SK-N-SH treated with all-trans-retinoic acid at 6 μM for 48 hours (cell line): ENCODE measurements around the gene PDLIM7.

Source experiments
- ARNTL ChIP-seq: fragments of 450-650 bp; formaldehyde crosslinking; IDR thresholded peaks from 2 replicates; pipeline ENCODE4 v1.5.0; 2020; ENCODE audit warnings: low read depth, mild to moderate bottlenecking, moderate library complexity, borderline replicate concordance
- CSDC2 ChIP-seq: fragments of 250-450 bp; sonication (Bioruptor Pico); IDR thresholded peaks from 2 replicates; pipeline ENCODE4 v1.5.0; 2020; ENCODE audit warnings: mild to moderate bottlenecking, moderate library complexity
- OSR1 ChIP-seq: fragments of 250-450 bp; sonication (Bioruptor Pico); IDR thresholded peaks from 2 replicates; pipeline ENCODE4 v1.8.0; 2022; ENCODE audit warnings: moderate library complexity, mild to moderate bottlenecking, inconsistent platforms
- RARB ChIP-seq: fragments of 250-450 bp; sonication (Bioruptor Pico); IDR thresholded peaks from 2 replicates; pipeline ENCODE4 v1.8.0; 2021; ENCODE audit warnings: mild to moderate bottlenecking, moderate library complexity
- TOX ChIP-seq: fragments of 250-450 bp; sonication (Bioruptor Pico); IDR thresholded peaks from 2 replicates; pipeline ENCODE4 v1.8.0; 2021; ENCODE audit warnings: mild to moderate bottlenecking, moderate library complexity, borderline replicate concordance
- ZC3H10 ChIP-seq: fragments of 250-450 bp; sonication (Bioruptor Pico); IDR thresholded peaks from 2 replicates; pipeline ENCODE4 v1.5.1; 2021; ENCODE audit warnings: mild to moderate bottlenecking, moderate library complexity
- ZFP3 ChIP-seq: fragments of 250-450 bp; sonication (Bioruptor Pico); IDR thresholded peaks from 2 replicates; pipeline ENCODE4 v1.5.0; 2020; ENCODE audit warnings: mild to moderate bottlenecking, moderate library complexity
- ZNF70 ChIP-seq: fragments of 450-650 bp; formaldehyde crosslinking; IDR thresholded peaks from 2 replicates; pipeline ENCODE4 v1.5.0; 2020; ENCODE audit warnings: mild to moderate bottlenecking, moderate library complexity
- TF ChIP-seq, protein P1 (sequence below): fragments of 250-450 bp; sonication (Bioruptor Pico); IDR thresholded peaks from 2 replicates; pipeline ENCODE4 v1.8.0; 2020; ENCODE audit warnings: mild to moderate bottlenecking, moderate library complexity, borderline replicate concordance
- TF ChIP-seq, protein P2 (sequence below): fragments of 250-450 bp; sonication (Bioruptor Pico); IDR thresholded peaks from 2 replicates; pipeline ENCODE4 v1.5.1; 2020; ENCODE audit warnings: low read depth, mild to moderate bottlenecking, moderate library complexity
- TF ChIP-seq, protein P3 (sequence below): fragments of 250-450 bp; sonication (Bioruptor Pico); IDR thresholded peaks from 2 replicates; pipeline ENCODE4 v1.5.1; 2021; ENCODE audit warnings: mild to moderate bottlenecking, moderate library complexity
- TF ChIP-seq, protein P4 (sequence below): fragments of 250-450 bp; sonication (Bioruptor Pico); IDR thresholded peaks from 2 replicates; pipeline ENCODE4 v1.8.0; 2021; ENCODE audit warnings: low read depth, mild to moderate bottlenecking, moderate library complexity, borderline replicate concordance

DNA sequence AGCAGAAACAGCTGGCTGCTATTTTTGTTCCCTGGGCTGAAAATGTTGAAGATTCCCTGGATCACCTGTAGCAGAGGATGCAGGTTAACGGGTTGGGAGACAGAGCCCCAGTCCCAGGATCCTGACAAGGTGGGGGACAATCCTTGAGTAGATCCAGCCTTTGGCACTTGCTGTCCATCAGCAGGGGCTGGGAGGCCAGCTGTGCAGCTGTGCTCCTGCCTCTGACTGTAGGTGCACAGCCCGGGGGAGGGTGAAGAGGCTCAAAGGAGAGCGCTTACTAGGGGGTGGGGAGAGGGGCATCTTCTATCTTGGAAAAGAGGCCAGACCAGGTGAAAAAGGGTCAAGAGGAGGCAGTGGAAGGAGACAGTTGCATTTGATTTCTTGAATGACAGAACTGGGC lies 22.9 kb upstream of the PDLIM7 start:
- TF ChIP-seq TOX (no peak), ZC3H10 (CRISPR knock-in tag) (no peak), CSDC2 (CRISPR knock-in tag) (no peak), ARNTL (CRISPR knock-in tag) (no peak), ZNF70 (CRISPR knock-in tag) (no peak), OSR1 (CRISPR knock-in tag) (no peak), RARB (CRISPR knock-in tag) (no peak), ZFP3 (CRISPR knock-in tag) (no peak)
- TF ChIP-seq, protein P1, sequence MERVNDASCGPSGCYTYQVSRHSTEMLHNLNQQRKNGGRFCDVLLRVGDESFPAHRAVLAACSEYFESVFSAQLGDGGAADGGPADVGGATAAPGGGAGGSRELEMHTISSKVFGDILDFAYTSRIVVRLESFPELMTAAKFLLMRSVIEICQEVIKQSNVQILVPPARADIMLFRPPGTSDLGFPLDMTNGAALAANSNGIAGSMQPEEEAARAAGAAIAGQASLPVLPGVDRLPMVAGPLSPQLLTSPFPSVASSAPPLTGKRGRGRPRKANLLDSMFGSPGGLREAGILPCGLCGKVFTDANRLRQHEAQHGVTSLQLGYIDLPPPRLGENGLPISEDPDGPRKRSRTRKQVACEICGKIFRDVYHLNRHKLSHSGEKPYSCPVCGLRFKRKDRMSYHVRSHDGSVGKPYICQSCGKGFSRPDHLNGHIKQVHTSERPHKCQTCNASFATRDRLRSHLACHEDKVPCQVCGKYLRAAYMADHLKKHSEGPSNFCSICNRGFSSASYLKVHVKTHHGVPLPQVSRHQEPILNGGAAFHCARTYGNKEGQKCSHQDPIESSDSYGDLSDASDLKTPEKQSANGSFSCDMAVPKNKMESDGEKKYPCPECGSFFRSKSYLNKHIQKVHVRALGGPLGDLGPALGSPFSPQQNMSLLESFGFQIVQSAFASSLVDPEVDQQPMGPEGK (CRISPR knock-in tag), result no peak
- TF ChIP-seq, protein P2, sequence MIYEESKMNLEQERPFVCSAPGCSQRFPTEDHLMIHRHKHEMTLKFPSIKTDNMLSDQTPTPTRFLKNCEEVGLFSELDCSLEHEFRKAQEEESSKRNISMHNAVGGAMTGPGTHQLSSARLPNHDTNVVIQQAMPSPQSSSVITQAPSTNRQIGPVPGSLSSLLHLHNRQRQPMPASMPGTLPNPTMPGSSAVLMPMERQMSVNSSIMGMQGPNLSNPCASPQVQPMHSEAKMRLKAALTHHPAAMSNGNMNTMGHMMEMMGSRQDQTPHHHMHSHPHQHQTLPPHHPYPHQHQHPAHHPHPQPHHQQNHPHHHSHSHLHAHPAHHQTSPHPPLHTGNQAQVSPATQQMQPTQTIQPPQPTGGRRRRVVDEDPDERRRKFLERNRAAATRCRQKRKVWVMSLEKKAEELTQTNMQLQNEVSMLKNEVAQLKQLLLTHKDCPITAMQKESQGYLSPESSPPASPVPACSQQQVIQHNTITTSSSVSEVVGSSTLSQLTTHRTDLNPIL (CRISPR knock-in tag), result no peak
- TF ChIP-seq, protein P3, sequence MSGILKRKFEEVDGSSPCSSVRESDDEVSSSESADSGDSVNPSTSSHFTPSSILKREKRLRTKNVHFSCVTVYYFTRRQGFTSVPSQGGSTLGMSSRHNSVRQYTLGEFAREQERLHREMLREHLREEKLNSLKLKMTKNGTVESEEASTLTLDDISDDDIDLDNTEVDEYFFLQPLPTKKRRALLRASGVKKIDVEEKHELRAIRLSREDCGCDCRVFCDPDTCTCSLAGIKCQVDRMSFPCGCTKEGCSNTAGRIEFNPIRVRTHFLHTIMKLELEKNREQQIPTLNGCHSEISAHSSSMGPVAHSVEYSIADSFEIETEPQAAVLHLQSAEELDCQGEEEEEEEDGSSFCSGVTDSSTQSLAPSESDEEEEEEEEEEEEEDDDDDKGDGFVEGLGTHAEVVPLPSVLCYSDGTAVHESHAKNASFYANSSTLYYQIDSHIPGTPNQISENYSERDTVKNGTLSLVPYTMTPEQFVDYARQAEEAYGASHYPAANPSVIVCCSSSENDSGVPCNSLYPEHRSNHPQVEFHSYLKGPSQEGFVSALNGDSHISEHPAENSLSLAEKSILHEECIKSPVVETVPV (CRISPR knock-in tag), result no peak
- TF ChIP-seq, protein P4, sequence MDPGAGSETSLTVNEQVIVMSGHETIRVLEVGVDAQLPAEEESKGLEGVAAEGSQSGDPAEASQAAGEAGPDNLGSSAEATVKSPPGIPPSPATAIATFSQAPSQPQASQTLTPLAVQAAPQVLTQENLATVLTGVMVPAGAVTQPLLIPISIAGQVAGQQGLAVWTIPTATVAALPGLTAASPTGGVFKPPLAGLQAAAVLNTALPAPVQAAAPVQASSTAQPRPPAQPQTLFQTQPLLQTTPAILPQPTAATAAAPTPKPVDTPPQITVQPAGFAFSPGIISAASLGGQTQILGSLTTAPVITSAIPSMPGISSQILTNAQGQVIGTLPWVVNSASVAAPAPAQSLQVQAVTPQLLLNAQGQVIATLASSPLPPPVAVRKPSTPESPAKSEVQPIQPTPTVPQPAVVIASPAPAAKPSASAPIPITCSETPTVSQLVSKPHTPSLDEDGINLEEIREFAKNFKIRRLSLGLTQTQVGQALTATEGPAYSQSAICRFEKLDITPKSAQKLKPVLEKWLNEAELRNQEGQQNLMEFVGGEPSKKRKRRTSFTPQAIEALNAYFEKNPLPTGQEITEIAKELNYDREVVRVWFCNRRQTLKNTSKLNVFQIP (CRISPR knock-in tag), result no peak
